Astrocyte of the spinal cord (primary cell): ENCODE measurements around the gene MCU.
A peak's percentile ranks its signal among the peaks of the same experiment; 100 is the strongest.
"Not testable (repeated sequence)": the region's sequence is repeated elsewhere in the genome, so short reads cannot be mapped to it uniquely, and the experiment has no call there.

Source experiments
- DNase-seq: peaks from one replicate; pipeline ENCODE4 v3.0.0; 2011; ENCODE audit warnings: low read depth, low spot score
- H3K4me3 ChIP-seq: 2 replicates; pipeline ENCODE4 v1.5.1; 2011; ENCODE audit warnings: low read depth, mild to moderate bottlenecking, low read length, moderate library complexity
- in situ Hi-C: cut with HindIII; loops from 2 replicates; pipeline ENCODE4 v1.10.0; 2017; ENCODE audit warnings: low sequenced_read_pairs
- TF ChIP-seq, protein P1 (sequence below): IDR thresholded peaks from 2 replicates; pipeline ENCODE4 v1.5.1; 2012; ENCODE audit warnings: low read depth, mild to moderate bottlenecking, low read length, inconsistent platforms

Gene MCU

DNA sequence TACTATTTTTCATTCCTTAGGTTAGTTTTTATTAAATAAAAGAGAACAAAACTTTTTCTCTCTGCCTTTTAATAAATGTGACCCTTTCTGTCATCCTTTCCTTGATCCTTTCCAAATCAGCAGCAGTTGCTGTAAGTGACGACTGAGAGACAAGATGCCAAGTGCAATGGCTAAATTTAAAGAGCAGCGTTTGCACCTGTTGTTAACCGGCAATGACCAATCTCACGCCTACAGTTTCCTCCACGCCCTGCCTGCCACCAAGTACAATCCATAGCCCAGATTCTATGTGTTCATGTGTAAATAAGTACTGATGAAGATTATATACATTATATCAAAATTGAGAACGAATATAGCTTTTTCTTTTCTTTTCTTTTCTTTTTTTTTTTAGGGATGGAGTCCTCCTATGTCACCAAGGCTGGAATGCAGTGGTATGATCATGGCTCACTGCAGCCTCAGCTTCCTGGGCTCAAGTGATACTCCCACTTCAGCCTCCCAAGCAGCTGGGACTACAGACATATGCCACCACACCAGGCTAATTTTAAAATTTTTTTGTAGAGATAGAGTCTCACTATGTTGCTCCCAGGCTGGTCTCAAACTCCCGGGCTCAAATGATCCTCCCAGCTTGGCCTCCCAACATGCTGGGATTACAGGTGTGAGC lies 6.5 kb upstream of the MCU start:
- in situ Hi-C loops: no loop called here
- TF ChIP-seq, protein P1, sequence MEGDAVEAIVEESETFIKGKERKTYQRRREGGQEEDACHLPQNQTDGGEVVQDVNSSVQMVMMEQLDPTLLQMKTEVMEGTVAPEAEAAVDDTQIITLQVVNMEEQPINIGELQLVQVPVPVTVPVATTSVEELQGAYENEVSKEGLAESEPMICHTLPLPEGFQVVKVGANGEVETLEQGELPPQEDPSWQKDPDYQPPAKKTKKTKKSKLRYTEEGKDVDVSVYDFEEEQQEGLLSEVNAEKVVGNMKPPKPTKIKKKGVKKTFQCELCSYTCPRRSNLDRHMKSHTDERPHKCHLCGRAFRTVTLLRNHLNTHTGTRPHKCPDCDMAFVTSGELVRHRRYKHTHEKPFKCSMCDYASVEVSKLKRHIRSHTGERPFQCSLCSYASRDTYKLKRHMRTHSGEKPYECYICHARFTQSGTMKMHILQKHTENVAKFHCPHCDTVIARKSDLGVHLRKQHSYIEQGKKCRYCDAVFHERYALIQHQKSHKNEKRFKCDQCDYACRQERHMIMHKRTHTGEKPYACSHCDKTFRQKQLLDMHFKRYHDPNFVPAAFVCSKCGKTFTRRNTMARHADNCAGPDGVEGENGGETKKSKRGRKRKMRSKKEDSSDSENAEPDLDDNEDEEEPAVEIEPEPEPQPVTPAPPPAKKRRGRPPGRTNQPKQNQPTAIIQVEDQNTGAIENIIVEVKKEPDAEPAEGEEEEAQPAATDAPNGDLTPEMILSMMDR: no peak
- DNase-seq: no peak
- H3K4me3 ChIP-seq: no peak overlapping the region

DNA sequence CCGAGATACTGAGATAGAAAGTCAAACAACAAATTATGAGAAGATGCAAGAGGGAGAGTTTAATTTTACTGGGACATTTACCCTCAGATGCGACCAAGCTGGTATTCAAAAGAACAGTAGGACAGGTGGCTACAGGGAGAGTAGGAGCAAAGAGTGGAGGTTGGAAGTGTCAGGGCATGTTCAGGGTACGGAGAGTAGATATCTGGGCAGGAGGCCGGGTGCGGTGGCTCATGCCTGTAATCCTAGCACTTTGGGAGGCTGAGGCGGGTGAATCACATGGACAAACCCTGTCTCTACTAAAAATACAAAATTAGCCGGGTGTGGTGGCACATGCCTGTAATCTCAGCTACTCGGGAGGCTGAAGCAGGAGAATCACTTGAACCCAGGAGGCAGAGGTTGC lies 5.5 kb upstream of the MCU start:
- in situ Hi-C loops, DNase-seq: not testable (repeated sequence)

DNA sequence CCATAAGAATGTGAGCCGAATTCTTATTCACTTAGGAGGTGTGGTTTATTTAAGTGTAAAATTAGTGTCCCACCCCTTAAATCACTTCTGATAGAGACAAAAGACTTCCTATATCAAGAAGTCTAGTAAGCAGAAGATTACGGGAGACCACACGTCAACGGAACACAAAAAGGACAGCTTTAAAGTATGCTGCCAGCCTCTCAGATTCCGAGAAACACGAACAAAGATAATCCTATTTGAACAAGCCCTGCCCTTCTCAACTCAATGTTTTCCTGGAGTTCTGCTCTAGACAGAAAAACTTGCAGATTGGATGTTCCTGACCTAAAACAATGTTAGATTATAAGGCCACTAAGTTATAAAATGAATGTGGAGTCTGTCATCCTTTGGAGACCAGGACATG lies 4.9 kb upstream of the MCU start:
- H3K4me3 ChIP-seq: no peak overlapping the region
- in situ Hi-C loops: no loop called here
- DNase-seq: no peak
- TF ChIP-seq, protein P1: no peak

More for the DNA sequence above, 5.5 kb upstream of the MCU start:
- H3K4me3 ChIP-seq: not testable (repeated sequence)

DNA sequence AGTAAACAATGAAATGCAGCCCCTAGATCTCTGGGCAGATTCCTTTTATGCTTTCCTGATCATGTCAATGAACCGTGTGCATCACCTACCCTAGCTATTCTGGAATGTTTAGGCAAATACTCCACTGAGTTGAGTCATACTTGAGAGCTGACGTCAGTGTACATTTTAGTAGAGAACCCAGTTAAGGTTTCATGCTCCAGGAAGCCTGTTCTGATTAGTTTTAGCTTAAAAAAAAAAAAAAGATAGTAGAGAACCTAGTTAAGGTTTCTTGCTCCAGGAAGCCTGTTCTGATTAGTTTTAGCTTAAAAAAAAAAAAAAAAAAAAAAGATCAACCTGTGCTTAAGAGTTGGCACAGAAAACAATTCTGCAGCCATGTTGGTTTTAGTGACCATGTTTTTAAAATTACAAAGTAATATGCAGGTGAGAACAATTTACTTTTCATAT lies 3.7 kb upstream of the MCU start:
- DNase-seq: peak; percentile 87
- in situ Hi-C loops: no loop called here

DNA sequence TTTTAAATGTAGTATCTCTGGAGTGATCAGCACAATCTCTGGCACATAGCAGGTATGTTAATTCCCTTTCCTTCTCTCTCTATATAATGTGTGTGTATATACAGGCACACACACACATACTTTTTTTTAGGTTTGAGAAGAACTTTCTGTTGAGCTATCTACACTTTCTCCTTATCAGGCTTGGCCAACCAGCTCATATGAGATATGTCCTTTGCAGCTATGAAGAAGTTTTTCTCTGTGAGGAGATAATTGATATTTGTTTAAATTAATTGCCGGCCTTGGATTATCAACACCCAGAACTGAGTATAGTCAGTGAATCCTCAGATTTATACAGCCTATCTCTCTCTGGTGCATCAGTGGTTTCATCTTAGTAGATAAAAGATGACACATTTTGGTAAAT lies 2.3 kb upstream of the MCU start:
- in situ Hi-C loops: no loop called here
- no peak overlapping the region for H3K4me3 ChIP-seq
- TF ChIP-seq, protein P1: no peak
- no peak for DNase-seq

More for the DNA sequence above, 3.7 kb upstream of the MCU start:
- TF ChIP-seq, protein P1: no peak
- no peak overlapping the region for H3K4me3 ChIP-seq

DNA sequence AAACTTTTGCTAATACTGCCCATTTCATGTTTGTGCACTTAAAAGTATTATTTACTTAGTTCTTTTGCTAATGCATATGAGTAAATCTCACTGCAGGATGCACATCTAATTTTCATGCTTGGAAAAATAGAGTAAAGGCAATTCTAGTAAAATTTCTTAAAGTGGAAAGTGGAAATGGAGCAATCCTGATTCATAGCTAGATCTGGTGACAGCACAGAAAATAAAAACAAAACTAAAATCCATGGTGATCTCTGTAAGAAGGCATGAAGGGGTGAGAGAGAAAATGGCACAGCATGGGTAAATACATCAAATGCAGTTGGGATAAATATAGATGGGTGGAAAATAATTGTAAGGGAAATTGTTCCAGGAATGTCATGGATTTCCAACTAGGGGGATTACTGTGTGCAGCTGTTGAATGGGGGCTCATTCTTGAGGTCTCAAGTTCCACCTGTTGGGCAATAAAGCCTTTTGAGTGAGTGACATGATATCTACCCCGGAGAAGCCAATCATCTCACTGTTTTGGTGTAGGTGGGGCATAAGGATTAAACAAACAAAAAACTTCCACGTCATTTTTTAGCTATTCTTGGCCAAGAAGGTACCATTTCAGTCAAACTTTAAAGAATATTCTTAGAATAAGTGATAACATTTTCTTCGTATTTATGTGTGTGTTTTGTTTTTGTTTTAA lies 1.7 kb upstream of the MCU start:
- no peak overlapping the region for H3K4me3 ChIP-seq
- in situ Hi-C loops: no loop called here
- no peak for DNase-seq
- TF ChIP-seq, protein P1: no peak

DNA sequence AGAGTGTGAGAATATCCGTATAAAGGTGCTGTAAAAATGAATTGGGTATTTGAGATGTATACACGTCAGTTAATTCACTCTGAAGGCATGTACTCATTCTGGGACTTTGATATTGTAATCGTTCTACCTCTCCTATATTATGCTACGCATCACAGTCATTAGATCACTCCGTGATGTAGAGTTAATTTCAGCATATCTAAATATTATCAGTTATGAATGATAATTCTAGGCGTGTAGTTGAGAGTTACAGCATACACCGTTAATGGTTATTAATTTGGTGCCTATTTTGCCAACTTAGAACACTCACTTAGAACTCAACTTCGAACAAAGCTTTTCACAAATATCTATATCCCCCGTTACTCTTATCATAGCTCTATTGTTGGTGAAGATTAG lies 477 bp upstream of the MCU start:
- peak overlapping the region; percentile 94 for H3K4me3 ChIP-seq
- in situ Hi-C loops: no loop called here
- DNase-seq: no peak
- TF ChIP-seq, protein P1: no peak
